ENCODE measurements around the gene FMNL2.

FMNL2 gene

DNA sequence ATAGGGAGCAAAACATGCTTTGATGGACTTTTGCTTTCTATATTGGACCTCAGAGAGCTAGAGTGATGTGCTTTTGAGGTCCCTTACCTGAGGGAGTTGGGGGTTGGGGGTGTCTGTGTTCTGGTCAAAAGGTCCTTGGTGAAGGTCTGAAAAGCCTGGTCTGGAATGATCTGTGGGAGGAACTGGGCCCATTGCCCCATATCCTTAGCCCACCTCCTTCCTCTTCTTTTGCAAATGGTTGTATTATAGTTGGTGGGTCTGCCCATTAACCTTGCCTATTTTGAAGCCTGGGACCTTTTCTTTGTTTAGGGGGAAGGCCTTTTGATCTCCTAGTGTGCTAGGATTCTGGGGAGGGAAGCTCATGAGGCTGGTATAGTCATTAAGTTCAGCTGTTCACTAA lies 88.7 kb downstream of the FMNL2 start:
- no peak for DNase-seq (ENCODE audit: low read depth in 4 of 4, low spot score in 1 of 4)

- no peak for DNase-seq (ENCODE audit: low read depth in 4 of 4, low spot score in 1 of 4)
Observed at GRCh38 chr2:152425765-152426727, 91.1 kb downstream of the FMNL2 start.

DNA sequence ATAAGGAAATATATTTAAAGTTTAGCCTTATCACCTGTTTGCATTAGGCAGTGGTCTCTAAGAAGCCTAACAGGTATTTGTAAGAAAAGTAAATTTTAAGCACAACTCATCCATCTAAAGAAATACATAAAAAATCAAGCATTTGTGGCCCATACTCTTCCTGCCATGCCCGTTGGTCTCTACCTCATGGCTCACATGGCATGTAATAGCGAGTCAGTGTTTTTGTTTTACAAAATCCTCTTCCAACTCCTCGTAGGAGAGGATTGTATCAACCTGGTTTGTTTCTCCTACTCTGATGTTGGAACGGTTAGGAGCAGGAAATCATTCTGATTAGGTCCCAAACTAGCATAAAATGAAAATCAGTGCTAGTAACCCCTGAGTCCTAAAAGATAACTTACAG lies 91.8 kb downstream of the FMNL2 start:
- DNase-seq (ENCODE audit: low read depth in 4 of 4, low spot score in 1 of 4), result no peak

- DNase-seq (ENCODE audit: low read depth in 4 of 4, low spot score in 1 of 4), result no peak
Observed at GRCh38 chr2:152427902-152428301, 92.9 kb downstream of the FMNL2 start.

GRCh38 chr2:152428800-152429582 lies 94.0 kb downstream of the FMNL2 start:
- DNase-seq (ENCODE audit: low read depth in 4 of 4, low spot score in 1 of 4), result no peak

- DNase-seq (ENCODE audit: low read depth in 4 of 4, low spot score in 1 of 4), result no peak
Observed at GRCh38 chr2:152430876-152431275, 95.9 kb downstream of the FMNL2 start.

DNA sequence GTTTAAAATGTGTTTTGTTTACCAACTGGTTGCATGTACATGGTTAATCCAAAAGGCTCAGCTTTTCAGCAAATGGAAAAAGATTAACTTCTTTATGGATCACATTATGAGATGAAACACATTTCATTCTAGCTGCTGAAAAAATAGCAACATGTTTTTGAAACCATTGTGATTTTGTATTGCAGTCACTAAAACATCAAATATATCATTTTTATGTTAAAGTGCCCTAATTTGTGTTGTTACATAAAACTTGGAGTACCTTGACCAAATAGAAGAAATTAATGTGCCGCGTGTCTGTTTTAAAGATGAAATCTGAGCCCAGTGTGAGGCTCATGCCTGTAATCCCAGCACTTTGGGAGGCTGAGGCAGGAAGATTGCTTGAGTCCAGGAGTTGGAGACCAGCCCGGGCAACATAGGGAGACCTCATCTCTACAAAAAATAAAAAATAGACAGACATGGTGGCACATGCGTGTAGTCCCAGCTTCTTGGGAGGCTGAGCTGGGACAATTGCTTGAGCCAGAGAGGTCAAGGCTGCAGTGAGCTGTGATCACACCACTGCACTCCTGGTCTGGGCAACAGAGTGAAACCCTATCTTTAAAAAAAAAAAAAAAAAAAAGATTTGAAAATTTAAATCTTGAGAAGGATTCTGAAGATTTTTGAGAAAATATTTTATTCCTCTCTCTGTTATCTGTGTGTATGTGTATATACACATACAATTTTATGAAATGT lies 96.6 kb downstream of the FMNL2 start:
- no peak for DNase-seq (ENCODE audit: low read depth in 4 of 4, low spot score in 1 of 4)

DNA sequence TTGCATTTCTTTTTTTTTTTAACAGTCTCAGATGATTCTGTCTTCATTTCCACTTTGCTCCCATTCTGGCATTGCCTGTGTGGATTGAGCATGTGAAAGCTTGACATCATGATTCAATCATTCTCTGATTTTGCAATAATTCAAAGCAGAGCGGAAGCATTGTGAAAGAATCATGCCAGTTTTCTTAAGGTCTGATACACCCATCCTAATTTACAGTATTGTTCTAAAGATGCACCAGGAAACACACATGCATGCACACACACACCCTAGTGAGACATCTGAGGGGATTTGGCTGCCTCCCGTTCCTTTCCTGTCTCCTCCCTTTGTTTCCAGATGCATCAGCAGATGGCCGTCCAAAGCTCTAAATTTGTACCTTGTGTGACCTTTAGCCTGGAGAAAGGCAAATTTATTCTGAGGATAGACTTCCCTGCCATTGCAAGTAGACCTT lies 97.3 kb downstream of the FMNL2 start:
- DNase-seq (ENCODE audit: low read depth in 4 of 4, low spot score in 1 of 4), result no peak

GRCh38 chr2:152432765-152433164 lies 97.8 kb downstream of the FMNL2 start:
- no peak for DNase-seq (ENCODE audit: low read depth in 4 of 4, low spot score in 1 of 4)

- no peak for DNase-seq (ENCODE audit: low read depth in 4 of 4, low spot score in 1 of 4)
Observed at GRCh38 chr2:152433289-152433688, 98.3 kb downstream of the FMNL2 start.

DNA sequence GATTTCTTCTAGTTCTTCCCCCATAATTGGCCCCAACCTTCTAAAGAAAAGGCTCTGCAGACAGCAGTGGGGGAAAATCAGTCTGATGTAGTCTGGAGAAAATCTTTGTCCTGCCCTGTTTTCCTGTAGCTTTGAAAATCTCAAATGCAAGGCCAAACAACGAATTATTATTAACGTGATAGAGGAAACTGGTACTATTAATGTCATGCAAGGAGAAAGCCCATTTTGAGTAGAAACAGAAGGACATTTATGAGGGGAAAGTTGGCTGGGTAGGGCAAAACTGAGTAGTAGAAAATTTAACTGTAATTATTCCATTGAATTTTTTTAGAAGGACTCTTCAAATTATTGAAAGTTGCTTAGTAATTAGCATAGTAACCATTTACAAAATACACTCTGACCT lies 98.8 kb downstream of the FMNL2 start:
- no peak for DNase-seq (ENCODE audit: low read depth in 4 of 4, low spot score in 1 of 4)

GRCh38 chr2:152434395-152435182 lies 99.6 kb downstream of the FMNL2 start:
- DNase-seq (ENCODE audit: low read depth in 4 of 4, low spot score in 1 of 4), result no peak

DNA sequence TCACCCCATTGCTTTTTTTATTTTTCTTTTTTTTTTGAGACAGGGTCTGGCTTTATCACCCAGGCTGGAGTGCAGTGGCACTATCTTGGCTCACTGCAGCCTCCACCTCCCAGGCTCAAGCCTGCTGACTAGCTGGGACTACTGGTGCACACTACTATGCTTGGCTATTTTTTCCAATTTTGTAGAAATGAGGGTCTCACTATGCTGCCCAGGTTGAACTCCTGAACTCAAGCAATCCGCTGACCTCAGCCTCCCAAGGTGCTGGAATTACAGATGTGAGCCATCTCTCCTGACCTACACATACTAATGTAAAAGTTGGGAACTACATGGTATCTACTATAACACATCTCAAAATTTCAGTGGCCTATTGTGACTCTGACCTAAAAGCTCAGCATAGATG lies 101.2 kb downstream of the FMNL2 start:
- no peak for DNase-seq (ENCODE audit: low read depth in 4 of 4, low spot score in 1 of 4)

DNA sequence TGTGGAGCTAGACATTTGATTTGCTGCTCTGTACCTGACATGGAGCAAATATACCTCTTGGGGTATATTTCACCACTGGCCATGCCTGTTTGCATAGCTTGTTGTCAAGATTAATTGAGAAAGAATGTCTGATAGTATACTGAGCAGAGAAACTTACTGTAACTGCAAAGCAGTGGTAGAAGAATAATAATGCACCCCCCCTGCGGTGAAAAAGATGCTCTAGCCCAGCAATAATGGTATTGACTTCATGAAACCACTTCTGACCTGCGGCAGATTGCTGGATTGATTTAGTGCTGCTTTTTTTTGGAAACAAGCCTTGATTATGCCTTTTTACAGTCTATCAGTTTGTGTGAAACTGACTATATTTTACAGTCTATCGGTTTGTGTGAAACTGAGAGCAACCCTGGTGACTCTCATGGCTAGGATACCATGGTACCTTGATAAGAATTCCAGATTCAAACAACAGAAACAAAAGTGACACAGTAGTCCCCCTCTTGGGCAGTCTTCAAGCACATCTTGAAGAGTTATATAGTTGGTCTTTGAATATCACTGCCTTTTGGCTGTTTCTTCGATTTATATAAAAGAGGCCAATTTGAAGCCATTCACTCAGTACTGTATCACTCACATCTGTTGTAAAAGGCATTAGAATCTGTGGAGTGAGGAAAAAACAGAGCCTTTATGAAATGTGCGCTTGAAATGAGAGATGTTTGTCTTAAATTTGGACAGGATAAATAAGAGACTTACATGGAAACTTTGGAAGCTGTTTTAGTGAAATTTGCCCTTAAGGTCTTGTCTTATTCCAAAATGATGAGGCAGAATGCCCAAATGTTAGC lies 102.5 kb downstream of the FMNL2 start:
- no peak for DNase-seq (ENCODE audit: low read depth in 4 of 4, low spot score in 1 of 4)

GRCh38 chr2:152440049-152440448 lies 105.1 kb downstream of the FMNL2 start:
- DNase-seq (ENCODE audit: low read depth in 4 of 4, low spot score in 1 of 4), result no peak

GRCh38 chr2:152440460-152440859 lies 105.5 kb downstream of the FMNL2 start:
- no peak for DNase-seq (ENCODE audit: low read depth in 4 of 4, low spot score in 1 of 4)

DNA sequence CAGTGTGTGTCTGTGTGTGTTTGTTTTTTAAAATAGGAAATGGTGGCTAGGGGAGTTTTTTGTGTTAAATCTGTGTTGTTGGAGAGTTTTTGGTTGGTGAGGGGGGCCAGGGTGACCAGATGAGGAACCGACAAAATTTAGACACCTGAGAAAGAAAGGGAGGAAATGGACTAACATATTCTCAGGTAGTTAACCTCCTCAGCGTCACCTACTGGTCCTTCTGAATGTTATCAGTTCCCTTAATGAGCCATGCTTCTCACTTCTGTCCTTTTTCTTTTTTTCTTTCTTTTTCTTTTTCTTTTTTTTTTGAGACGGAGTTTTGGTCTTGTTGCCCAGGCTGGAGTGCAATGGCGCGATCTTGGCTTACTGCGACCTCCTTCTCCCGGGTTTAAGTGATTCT lies 107.0 kb downstream of the FMNL2 start:
- no peak for DNase-seq (ENCODE audit: low read depth in 4 of 4, low spot score in 1 of 4)

GRCh38 chr2:152443771-152444170 lies 108.8 kb downstream of the FMNL2 start:
- no peak for DNase-seq (ENCODE audit: low read depth in 4 of 4, low spot score in 1 of 4)

DNA sequence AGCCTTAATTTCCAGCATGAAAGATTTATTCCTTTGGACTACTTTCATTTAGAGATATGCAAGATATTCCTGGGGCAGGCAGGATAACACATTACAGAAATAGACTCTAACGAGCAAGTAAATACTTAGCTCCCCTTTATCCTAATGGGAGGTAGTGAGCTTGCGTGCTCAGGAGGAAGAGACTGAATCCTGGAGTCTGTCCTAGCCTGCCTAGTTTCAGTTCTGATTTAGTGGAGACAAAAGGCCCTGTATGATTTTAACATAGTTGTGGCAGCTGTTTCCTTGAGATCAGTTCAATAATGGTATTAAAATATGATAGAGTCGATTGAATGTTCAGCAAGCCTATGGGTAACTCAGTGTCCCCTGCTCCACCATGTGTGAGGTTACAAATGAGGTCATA lies 109.5 kb downstream of the FMNL2 start:
- DNase-seq (ENCODE audit: low read depth in 4 of 4, low spot score in 1 of 4), result no peak

GRCh38 chr2:152445375-152445774 lies 110.4 kb downstream of the FMNL2 start:
- DNase-seq (ENCODE audit: low read depth in 4 of 4, low spot score in 1 of 4), result no peak

All from stimulated activated CD4-positive, alpha-beta T cell treated with anti-CD3 and anti-CD28 coated beads, Interleukin-1b, Interleukin-23, amount 100 ng/mL, for 24 hours (primary cell).